ENCODE measurements around the gene PWWP2A. TPM values are rescaled to one million over a fixed set of nuclear protein-coding genes. Genes with fewer than 3 reads are reported as not detected.

PWWP2A gene, protein sequence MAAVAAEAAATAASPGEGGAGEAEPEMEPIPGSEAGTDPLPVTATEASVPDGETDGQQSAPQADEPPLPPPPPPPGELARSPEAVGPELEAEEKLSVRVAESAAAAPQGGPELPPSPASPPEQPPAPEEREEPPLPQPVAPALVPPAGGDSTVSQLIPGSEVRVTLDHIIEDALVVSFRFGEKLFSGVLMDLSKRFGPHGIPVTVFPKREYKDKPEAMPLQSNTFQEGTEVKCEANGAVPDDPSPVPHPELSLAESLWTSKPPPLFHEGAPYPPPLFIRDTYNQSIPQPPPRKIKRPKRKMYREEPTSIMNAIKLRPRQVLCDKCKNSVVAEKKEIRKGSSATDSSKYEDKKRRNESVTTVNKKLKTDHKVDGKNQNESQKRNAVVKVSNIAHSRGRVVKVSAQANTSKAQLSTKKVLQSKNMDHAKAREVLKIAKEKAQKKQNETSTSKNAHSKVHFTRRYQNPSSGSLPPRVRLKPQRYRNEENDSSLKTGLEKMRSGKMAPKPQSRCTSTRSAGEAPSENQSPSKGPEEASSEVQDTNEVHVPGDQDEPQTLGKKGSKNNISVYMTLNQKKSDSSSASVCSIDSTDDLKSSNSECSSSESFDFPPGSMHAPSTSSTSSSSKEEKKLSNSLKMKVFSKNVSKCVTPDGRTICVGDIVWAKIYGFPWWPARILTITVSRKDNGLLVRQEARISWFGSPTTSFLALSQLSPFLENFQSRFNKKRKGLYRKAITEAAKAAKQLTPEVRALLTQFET
- 49.4 TPM for total RNA-seq

DNA sequence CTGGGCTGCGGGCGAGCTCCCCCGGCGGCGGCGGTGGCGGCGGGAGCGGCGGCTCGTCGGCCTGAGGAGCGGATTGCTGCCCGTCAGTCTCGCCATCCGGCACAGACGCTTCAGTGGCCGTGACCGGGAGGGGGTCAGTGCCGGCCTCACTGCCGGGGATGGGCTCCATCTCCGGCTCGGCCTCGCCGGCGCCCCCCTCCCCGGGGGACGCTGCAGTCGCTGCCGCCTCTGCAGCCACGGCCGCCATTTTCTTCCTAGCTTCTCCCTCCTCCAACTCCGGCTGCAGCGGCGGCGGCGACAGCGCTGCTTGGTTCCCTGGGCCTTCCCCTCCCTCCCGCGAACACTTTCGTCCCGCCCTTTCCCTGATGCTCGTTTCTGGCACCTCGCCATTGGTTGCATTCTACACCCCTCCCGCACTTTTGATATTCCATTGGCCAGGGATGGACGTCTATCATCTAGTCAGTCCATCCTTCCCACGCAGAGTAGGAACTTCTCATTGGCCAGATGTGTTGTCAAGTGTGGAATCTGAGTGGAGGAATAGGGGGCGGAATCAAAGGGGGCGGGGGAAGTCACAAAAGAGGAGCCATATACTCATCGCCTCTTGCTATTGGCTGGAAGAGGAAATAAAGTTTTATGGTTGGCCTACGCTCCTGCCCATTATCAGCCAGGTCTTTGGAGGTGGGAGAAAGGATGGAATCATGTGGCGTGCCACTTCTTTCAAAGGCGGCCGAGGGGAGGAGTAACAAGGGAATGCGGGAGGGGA lies at the start of gene PWWP2A:
Gene PWWP2A, minus strand, starts transcription at position 309 of the 763 bp plus-strand sequence. Its CDS starts 62 bp downstream, at position 247.

Other genes with a start within 250 kb of the PWWP2A start
- 6.9 TPM for gene ADRA1B, start 203.0 kb downstream of the PWWP2A start, total RNA-seq
- 60.7 TPM for gene TTC1, start 110.3 kb downstream of the PWWP2A start, total RNA-seq
- gene FABP6, start 110.1 kb upstream of the PWWP2A start, total RNA-seq = 14.8 TPM
- gene CCNJL, start 193.1 kb upstream of the PWWP2A start, total RNA-seq = 2.5 TPM

All from diencephalon (tissue), 1 donor.